Activated CD8-positive, alpha-beta T cell treated with anti-CD3 and anti-CD28 coated beads, Interleukin-2, amount 10 ng/mL, durations not matched to agents 7 days and 5 days (primary cell): Measurements from ENCODE around the gene C1orf87. TPM values are rescaled to one million over a fixed set of nuclear protein-coding genes. Genes with fewer than 3 reads are reported as not detected.

Source experiments
- ATAC-seq: fragments of 150-1000 bp; cut with Tn5 transposase; one replicate; pipeline ENCODE4 v1.10.0; 2021; ENCODE audit warnings: moderate library complexity
- CTCF ChIA-PET: fragments of 350-600 bp; sonication (Branson Sonifier 250); formaldehyde crosslinking; loops from one replicate; lab custom pipeline; 2021; ENCODE audit warnings: antibody characterized with exemption; lab: Charles Lee
- POLR2A ChIA-PET: fragments of 350-600 bp; sonication (Branson Sonifier 250); formaldehyde crosslinking; loops from one replicate; lab custom pipeline; 2021; ENCODE audit warnings: antibody characterized with exemption; lab: Charles Lee
- DNase-seq: peaks from one replicate; pipeline ENCODE4 v3.0.0-alpha.2; 2020
- H3K27ac Mint-ChIP-seq: one replicate; pipeline ENCODE4 v1.8.0; 2021; ENCODE audit warnings: mild to moderate bottlenecking, mixed read lengths
- H3K27me3 Mint-ChIP-seq: one replicate; pipeline ENCODE4 v1.8.0; 2021; ENCODE audit warnings: low read depth, mixed read lengths
- H3K36me3 Mint-ChIP-seq: one replicate; pipeline ENCODE4 v1.8.0; 2021; ENCODE audit warnings: low read depth, mixed read lengths
- H3K4me1 Mint-ChIP-seq: one replicate; pipeline ENCODE4 v1.8.0; 2021; ENCODE audit warnings: low read depth, mixed read lengths
- H3K4me3 Mint-ChIP-seq: one replicate; pipeline ENCODE4 v1.8.0; 2021; ENCODE audit warnings: mild to moderate bottlenecking, mixed read lengths
- H3K9me3 Mint-ChIP-seq: one replicate; pipeline ENCODE4 v1.8.0; 2022; ENCODE audit warnings: mixed read lengths; ENCODE audit not compliant: insufficient read depth
- total RNA-seq, 2 experiments: library from RNA; stranded (reverse); gene quantifications; one replicate each; pipeline ENCODE4 v1.2.3, GENCODE V29; 2021

C1orf87 gene
- total RNA-seq, 2 experiments from 2014 or later = not detected

DNA sequence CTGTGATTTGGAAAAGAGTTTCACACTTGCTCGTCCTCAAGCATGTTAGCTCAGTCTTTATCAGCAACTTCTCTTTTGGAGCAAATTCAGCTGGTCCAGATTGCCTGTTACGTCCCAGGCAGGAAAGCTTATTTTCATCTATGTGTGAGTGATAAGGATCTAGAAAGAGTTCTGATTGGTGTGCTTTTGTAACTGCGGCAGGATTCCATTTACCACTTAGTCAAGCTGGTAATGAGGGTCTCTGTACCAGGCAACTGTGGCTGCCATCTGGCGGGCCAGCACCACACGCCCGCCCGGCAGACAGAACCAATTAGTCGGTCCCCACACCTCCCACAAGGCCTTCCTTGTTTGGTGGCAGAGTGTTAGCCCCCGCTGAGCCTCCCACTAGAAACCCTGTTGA lies 21.0 kb downstream of the C1orf87 start:
- ATAC-seq (no peak), DNase-seq (no peak)
- H3K27ac Mint-ChIP-seq = no peak overlapping the region
- ChIA-PET CTCF (no interaction called here), POLR2A (no interaction called here)
- no peak overlapping the region for H3K4me3 Mint-ChIP-seq
- H3K9me3 Mint-ChIP-seq = peaks cover 4% of the 10 kb centered on the region
- H3K4me1 Mint-ChIP-seq = no peaks in the 10 kb centered on the region
- no peaks in the 10 kb centered on the region for H3K36me3 Mint-ChIP-seq
- no peaks in the 10 kb centered on the region for H3K27me3 Mint-ChIP-seq

DNA sequence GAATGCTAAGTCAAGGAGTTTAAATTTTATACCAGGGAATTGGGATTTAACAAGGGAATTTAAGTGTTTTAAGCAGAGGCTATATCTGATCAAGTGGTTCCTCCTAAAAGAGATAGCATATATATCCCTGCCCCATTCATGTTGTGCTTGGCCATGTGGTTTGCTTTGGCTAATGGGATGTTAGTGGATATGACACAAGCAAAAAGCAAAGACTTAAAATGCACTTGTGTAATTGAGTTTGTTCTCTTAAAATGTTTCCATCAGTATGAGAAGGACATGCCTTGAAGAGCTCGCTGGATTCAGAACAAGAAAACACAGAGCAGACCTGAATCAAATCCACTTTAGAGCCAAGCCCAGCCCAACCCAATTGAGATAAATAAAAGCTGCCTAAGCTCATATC lies 22.4 kb downstream of the C1orf87 start:
- ChIA-PET POLR2A (no interaction called here), CTCF (no interaction called here)
- no peak for DNase-seq
- H3K27ac Mint-ChIP-seq = no peak overlapping the region
- H3K36me3 Mint-ChIP-seq = no peaks in the 10 kb centered on the region
- ATAC-seq = no peak
- peaks cover 4% of the 10 kb centered on the region for H3K9me3 Mint-ChIP-seq
- H3K4me1 Mint-ChIP-seq = no peaks in the 10 kb centered on the region
- no peaks in the 10 kb centered on the region for H3K27me3 Mint-ChIP-seq
- H3K4me3 Mint-ChIP-seq = no peak overlapping the region

DNA sequence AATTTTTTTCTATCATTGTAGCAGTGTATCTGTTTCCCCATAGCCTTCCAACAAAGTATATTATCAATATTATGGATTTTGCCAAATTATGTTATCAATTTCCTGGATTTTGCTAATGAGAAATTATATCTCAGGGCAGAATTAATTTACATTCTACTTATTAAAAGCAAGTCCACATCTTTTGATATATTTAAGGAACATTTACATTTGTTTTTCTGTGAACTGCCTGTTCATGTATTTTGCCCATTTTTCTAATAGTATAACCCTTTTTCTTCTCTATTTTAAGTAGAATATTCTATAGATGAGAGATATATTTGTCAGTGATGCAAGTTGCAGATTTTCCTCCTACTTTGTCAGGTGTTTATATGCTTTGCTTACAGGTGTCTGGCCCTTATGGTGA lies 24.4 kb downstream of the C1orf87 start:
- CTCF ChIA-PET = no interaction called here
- H3K27me3 Mint-ChIP-seq = no peaks in the 10 kb centered on the region
- no peaks in the 10 kb centered on the region for H3K4me1 Mint-ChIP-seq
- peaks cover 4% of the 10 kb centered on the region for H3K9me3 Mint-ChIP-seq
- POLR2A ChIA-PET = no interaction called here
- DNase-seq (no peak), ATAC-seq (no peak)
- no peak overlapping the region for H3K4me3 Mint-ChIP-seq
- no peak overlapping the region for H3K27ac Mint-ChIP-seq
- no peaks in the 10 kb centered on the region for H3K36me3 Mint-ChIP-seq

DNA sequence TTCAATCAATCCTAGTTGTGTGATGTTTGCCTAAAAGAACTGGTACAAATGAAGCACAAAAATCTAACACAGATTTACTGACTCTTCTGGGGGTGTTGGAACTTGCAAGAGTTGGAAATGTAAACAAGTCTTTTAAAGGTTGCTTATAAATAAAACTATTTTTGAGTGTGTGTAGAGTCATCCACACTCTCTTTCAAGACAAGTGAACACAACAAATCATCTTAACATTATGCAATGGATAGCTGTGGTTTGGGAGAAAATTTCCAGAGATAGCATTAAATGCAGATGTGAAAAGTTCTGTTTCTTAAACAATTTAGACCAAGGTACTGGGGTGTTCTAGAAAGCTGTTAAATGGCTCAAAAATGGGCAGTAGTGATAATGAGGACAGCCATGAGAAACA lies 28.7 kb downstream of the C1orf87 start:
- no peak overlapping the region for H3K27ac Mint-ChIP-seq
- ChIA-PET POLR2A (no interaction called here), CTCF (no interaction called here)
- no peak overlapping the region for H3K4me3 Mint-ChIP-seq
- peaks cover 1% of the 10 kb centered on the region for H3K9me3 Mint-ChIP-seq
- H3K36me3 Mint-ChIP-seq = no peaks in the 10 kb centered on the region
- no peak for ATAC-seq
- no peaks in the 10 kb centered on the region for H3K4me1 Mint-ChIP-seq
- no peaks in the 10 kb centered on the region for H3K27me3 Mint-ChIP-seq
- DNase-seq = no peak

DNA sequence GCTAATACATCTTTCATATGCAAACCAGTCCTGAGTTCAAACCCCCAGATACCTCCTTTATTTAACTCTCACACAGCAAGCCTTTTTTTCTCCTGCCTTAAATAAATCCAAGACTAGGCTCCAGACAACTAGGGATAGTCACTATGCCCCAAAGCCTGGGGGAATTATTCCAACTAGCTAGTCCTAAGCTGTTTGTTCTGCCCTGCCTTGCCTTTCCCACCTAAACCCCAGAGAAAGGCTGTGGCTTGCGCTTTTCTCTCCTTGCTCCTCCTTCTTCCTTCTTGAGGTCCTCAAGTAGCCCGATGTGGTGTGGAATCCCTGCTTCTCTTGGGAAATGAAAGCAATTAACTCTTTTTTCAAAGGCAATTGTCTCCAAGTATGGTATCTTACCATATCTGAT lies 31.8 kb downstream of the C1orf87 start:
- CTCF ChIA-PET = no interaction called here
- Mint-ChIP-seq H3K27ac (no peak overlapping the region), H3K9me3 (no peaks in the 10 kb centered on the region), H3K36me3 (no peaks in the 10 kb centered on the region), H3K27me3 (no peaks in the 10 kb centered on the region), H3K4me1 (no peaks in the 10 kb centered on the region), H3K4me3 (no peak overlapping the region)
- POLR2A ChIA-PET = no interaction called here
- DNase-seq = no peak
- ATAC-seq = no peak

DNA sequence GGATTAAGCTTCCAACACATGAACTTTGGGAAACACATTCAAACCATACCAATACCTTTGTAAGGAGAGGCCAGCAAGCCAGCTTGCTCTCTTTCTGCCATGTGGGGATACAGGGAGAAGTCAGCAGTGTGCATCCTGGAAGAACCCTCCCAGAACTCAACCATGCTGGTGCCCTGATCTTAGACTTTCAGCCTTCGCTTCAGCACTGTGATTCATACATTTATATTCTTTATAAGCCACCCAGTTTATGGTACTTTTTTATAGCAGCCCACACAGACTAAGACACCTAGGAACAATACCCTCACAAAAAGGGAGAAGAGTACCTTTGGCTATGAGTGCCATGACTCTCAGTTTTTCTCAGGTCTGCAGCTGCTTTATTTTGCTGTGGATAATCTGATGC lies 35.9 kb downstream of the C1orf87 start:
- ATAC-seq = no peak

DNA sequence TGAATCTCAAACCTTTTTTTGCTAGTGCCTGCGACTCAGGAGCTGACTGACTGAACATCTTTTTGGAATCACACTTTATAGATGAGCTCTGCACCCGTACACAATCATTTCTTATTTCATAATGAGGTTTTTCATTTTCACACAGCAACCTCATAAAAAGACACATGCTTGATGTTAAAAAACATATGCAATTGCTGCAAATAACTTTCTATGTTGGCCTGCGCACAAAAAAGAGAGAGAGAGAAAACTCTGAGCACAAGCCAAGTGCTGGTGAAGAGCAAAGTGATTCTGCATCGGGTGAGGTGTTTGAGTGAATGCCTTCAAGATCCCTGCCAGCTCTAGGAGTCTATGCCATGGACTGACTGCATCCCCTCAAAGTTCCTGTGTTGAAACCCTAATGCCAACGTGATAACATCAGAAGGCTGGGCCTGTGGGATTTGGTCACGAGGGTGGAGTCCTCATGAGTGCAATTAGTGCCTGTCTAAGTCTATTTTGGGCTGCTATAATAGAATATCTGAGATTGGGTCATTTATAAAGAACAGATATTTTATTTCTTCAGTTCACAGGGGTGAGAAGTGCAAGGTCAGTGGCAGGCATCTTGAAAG lies 36.6 kb downstream of the C1orf87 start:
- ChIA-PET POLR2A (no interaction called here), CTCF (no interaction called here)
- H3K27me3 Mint-ChIP-seq = no peaks in the 10 kb centered on the region
- H3K4me1 Mint-ChIP-seq = no peaks in the 10 kb centered on the region
- ATAC-seq (no peak), DNase-seq (no peak)
- H3K9me3 Mint-ChIP-seq = no peaks in the 10 kb centered on the region
- H3K36me3 Mint-ChIP-seq = no peaks in the 10 kb centered on the region
- no peak overlapping the region for H3K27ac Mint-ChIP-seq
- H3K4me3 Mint-ChIP-seq = no peak overlapping the region

More for the DNA sequence above, 35.9 kb downstream of the C1orf87 start:
- H3K4me3 Mint-ChIP-seq = no peak overlapping the region
- H3K9me3 Mint-ChIP-seq = no peaks in the 10 kb centered on the region
- no peak overlapping the region for H3K27ac Mint-ChIP-seq
- H3K27me3 Mint-ChIP-seq = no peaks in the 10 kb centered on the region
- H3K36me3 Mint-ChIP-seq = no peaks in the 10 kb centered on the region
- DNase-seq = no peak
- POLR2A ChIA-PET = no interaction called here
- CTCF ChIA-PET = no interaction called here
- no peaks in the 10 kb centered on the region for H3K4me1 Mint-ChIP-seq

DNA sequence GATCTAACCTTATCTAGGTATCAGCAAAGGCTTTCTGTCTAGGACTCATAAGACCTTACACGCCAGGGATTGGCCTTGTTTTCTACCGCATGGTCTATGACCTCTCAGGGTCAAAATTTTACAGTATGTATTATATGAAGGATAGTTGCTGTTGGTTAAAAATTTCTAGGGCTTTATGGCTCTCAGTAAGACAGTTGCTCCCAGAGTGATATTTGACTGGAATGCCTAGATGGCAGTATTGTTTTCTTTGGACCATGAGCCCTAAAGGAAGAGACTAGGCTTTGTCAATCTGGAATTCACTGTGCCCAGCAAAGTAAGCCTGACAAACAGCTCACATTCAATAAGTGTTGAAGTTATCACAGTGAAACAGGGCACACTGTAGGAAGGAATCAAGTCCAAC lies 37.6 kb downstream of the C1orf87 start:
- ChIA-PET POLR2A (no interaction called here), CTCF (no interaction called here)
- Mint-ChIP-seq H3K27ac (no peak overlapping the region), H3K27me3 (no peaks in the 10 kb centered on the region), H3K9me3 (no peaks in the 10 kb centered on the region), H3K4me3 (no peak overlapping the region), H3K4me1 (no peaks in the 10 kb centered on the region), H3K36me3 (no peaks in the 10 kb centered on the region)
- DNase-seq = no peak
- ATAC-seq = no peak

DNA sequence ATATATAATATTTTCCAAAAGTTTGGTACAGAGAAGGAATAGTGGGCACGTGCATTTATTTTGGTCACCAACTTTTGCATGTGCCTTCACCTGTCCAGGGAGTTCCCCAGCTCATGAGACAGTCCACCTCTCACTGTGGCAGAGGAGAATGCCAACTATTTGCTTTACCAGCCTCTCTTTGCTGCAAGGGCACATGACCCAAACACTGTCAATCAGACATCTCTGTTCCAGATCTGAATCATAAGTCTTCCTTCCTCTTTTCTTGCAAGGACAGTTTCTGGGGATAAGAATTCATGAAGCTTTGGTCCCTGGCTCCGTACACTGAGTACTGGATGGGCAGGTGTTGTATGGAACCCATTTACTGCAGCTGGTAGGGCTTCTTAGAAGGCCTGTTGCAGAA lies 38.6 kb downstream of the C1orf87 start:
- ATAC-seq (no peak), DNase-seq (no peak)
- Mint-ChIP-seq H3K9me3 (no peaks in the 10 kb centered on the region), H3K4me1 (no peaks in the 10 kb centered on the region), H3K27ac (no peak overlapping the region), H3K4me3 (no peak overlapping the region), H3K36me3 (no peaks in the 10 kb centered on the region), H3K27me3 (no peaks in the 10 kb centered on the region)
- CTCF ChIA-PET = no interaction called here
- POLR2A ChIA-PET = no interaction called here

DNA sequence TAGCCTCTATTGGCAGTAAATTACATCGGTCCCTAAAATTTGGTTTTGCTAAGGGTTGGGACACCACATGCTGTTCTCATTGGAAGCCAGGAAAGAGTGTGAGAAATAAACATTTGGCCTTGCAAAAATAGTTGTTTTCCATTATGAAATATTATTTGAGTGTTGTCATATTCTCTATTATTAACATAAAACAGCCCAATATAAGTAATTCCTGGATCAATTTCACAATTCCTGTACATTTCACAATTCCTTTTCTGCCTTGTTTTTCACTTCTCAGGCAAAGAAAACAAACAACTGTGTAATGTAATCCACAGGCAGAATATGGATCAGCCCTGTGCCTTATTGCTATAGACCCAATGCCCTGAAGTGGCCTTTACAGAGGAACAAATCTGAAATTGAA lies 40.5 kb downstream of the C1orf87 start:
- ATAC-seq (no peak), DNase-seq (no peak)
- CTCF ChIA-PET = no interaction called here
- Mint-ChIP-seq H3K9me3 (no peaks in the 10 kb centered on the region), H3K27ac (no peak overlapping the region), H3K4me3 (no peak overlapping the region), H3K36me3 (no peaks in the 10 kb centered on the region), H3K4me1 (no peaks in the 10 kb centered on the region), H3K27me3 (no peaks in the 10 kb centered on the region)
- POLR2A ChIA-PET = no interaction called here

DNA sequence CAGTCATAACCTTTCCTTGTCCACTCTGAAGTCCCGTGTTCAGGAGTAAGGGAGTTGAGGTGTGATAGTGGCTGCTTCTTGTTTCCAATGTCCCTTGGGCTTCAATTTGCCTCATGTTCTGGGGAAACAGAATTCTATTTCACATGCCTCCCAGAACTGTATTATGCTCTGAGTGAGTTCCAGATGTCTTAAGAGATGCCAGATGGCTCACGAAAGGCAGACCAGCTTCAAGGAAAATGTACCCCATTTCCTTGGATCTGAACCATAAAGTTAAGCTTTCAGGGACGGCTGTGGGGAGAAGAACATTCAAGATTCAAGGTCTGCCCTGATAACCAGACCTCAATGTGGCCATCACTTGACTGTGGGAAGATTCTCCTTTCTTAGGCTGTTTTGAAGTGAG lies 42.4 kb downstream of the C1orf87 start:
- no peak for ATAC-seq
- no peaks in the 10 kb centered on the region for H3K36me3 Mint-ChIP-seq

DNA sequence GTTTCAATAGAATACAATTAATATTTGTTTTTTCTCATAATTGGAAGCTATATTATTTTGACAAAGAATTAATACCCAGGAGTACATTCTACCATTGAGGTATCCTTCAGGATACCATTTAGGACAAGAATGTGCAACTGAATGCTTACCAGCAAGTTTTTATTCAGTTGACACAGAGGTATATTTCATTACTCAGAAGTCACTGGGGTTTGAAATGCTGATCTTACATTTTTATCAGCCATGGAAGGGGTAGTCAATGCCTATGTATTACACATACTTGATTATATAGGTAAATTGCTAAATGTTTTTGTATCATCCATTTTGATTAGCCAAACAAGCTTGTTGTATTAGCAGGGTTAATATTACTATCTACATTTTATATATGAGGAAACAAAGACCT lies 48.0 kb downstream of the C1orf87 start:
- CTCF ChIA-PET = no interaction called here
- DNase-seq (no peak), ATAC-seq (no peak)
- no peak overlapping the region for H3K27ac Mint-ChIP-seq
- POLR2A ChIA-PET = no interaction called here
- no peaks in the 10 kb centered on the region for H3K9me3 Mint-ChIP-seq
- H3K36me3 Mint-ChIP-seq = no peaks in the 10 kb centered on the region
- no peak overlapping the region for H3K4me3 Mint-ChIP-seq
- no peaks in the 10 kb centered on the region for H3K4me1 Mint-ChIP-seq
- H3K27me3 Mint-ChIP-seq = peaks cover 10% of the 10 kb centered on the region

More for the DNA sequence above, 42.4 kb downstream of the C1orf87 start:
- Mint-ChIP-seq H3K9me3 (no peaks in the 10 kb centered on the region), H3K4me1 (no peaks in the 10 kb centered on the region), H3K27ac (no peak overlapping the region), H3K27me3 (peaks cover 6% of the 10 kb centered on the region), H3K4me3 (no peak overlapping the region)
- POLR2A ChIA-PET = no interaction called here
- CTCF ChIA-PET = interaction anchor here (0.6 kb wide), 1 partner anchor 77 kb away, joined by 3 read pairs; no protein-coding TSS in a partner anchor
- no peak for DNase-seq
